Activated T-helper 1 cell treated with Interleukin-2 at 50 U/mL for 16 hours (primary cell): Measurements from ENCODE around the gene RGR.
"Not testable (repeated sequence)": the region's sequence is repeated elsewhere in the genome, so short reads cannot be mapped to it uniquely, and the experiment has no call there.

ENCODE experiments used
- DNase-seq: peaks from one replicate; pipeline ENCODE4 v3.0.0-alpha.2; 2020; ENCODE audit warnings: low read depth

The RGR gene

DNA sequence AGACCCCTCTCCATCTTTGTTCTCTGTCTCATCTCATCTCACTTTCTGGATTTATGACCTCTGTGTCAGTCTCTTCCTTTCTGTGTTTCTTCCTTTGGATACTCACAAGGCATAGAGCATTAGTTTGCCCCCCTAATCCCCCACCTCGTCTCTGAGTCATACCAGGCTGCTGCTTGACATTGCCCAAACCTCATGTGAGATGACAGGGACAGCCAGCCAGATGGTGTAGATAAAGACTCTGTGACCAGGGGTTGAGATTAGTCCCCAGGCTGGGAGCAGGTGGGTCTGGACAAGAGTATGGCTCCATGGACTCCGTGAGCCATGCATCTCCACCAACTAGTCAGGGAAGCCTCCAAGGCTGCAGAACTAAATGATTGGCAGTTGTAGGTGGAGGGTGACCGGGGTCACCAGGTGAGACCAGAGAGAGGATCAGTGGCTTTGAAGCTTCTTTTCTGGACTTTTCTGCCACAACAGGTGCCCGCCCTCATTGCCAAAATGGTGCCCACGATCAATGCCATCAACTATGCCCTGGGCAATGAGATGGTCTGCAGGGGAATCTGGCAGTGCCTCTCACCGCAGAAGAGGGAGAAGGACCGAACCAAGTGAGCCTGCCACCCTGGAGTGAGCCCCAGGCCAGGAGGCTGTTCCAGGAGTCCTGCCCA lies 13.3 kb downstream of the RGR start:
- no peak for DNase-seq

DNA sequence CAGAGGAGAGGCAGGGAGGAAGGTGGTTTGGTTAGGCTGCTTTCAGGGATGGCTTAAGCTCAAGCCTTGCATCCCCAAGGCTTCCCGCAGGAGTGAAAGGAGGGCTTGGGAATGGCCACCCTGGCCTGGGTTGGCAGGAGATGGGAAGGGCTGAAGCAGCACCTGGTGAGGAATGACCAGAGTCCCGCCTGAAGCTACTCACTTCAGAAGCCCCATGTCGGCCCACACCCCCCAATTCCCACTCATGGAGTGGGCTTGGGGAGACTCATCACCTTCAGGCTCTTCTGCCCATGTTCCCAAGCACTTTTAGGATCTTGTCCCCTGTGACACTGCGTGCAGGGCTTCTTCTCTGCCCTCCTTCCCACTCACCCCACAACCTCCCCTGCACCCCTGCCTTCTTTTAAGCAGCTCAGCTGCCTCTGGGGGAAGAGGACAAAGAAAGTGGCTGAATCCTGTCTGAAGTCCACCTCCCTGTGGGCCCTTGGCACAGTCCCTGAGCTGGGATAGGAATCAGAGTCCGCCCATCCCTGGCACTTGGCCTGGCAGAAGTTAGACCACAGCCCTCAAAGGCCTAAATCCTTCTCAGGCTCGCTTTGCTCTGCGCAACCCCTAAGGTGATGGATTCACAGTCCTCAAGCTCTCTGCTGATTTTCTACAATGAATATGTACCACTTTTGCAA lies 16.5 kb downstream of the RGR start:
- DNase-seq: no peak

DNA sequence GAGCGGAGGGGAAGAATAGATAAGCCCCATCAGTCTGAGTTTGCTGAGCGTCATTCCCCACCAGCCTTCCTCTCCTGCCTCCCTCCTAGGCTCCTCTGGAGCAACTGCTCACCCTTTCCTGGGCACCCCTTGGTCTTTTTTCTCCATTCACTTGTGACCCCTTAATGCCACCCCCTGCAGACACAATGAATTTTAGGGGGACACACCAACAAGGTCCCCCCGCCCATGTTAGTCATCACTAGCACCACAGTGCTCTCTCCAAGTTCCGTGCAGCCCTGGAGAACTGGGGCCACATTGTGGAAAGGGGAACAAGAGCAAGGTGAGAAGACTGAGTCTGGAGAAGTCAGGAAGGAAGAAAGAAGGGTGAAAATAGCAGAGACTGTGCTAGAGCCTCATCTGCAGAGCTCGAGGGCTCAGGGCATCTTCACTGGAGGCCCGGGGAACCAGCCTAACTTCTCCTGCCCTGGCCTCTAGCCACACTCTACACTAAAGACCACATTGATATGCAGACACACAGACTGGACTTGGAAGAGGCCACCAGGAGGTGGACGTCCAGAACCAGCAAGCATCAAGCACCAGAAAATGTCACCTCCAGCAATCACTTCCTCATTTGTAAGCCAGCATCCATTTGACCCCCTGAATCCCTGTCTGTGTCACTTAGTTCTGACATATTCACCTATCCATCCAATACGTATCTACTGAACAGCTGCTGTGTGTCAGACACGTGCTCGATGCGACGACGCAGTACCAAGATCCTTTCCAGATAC lies 17.5 kb downstream of the RGR start:
- no peak for DNase-seq

DNA sequence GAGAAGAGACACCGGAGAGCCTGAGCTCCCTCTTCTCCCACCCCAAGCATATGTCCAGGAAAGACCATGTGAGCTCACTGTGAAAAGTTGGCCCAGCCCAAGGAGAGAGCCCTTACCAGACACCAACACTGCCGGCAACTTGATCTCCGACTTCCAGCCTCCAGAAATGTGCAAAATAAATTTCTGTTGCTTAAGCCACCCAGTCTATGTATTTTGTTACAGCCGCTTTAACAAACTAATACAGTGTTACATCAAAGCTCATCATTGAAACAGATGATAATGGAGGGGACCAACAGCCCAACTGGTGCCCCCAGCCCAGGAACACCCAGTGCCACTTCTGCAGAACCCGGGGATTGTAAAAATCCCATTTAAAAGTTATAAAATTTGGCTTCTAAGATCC lies 18.9 kb downstream of the RGR start:
- DNase-seq: no peak

DNA sequence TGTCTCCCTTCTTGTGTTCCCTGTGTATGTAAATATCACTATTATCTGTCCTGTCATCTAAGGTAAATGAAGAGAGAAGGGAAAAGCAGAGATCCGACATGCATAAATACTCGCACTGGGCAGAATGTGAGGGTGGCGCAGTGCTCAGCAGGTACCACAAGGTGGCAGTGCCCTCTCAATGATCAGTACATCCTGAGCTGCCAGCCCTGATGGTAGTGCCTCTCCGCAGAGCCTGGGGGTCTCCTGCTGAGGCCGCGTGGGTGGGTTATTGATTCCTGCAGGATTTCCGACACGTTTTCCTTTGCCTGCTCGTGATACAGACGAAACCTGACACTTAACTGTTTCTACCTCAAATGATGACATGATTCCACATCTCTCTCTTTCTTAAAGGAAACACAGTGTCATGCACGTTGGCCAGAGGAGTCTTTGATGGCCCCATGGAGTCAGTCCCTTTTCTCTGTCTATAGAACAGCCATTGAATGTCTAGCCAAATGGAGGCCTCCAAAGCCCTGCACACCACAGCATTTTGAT lies 19.8 kb downstream of the RGR start:
- DNase-seq: peak; percentile 50

DNA sequence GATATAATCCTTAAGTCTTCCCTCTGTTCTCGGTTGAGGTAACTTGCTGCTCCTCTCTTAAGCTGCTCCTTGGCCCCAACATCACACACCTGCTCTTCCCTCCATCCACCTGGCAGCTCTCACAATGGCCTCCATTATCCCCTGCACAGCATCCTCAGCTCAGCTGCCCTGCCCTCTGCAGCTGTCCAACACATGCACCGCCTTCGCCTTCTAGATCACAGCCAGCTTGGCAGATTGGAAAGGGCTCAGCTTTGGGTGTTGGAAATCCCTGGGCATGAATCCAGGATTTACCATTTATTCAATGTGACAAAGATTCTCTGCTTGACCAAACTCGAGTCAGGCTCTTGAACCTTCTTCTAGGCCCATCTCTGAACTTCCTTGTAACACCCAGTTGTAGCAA lies 20.6 kb downstream of the RGR start:
- no peak for DNase-seq

DNA sequence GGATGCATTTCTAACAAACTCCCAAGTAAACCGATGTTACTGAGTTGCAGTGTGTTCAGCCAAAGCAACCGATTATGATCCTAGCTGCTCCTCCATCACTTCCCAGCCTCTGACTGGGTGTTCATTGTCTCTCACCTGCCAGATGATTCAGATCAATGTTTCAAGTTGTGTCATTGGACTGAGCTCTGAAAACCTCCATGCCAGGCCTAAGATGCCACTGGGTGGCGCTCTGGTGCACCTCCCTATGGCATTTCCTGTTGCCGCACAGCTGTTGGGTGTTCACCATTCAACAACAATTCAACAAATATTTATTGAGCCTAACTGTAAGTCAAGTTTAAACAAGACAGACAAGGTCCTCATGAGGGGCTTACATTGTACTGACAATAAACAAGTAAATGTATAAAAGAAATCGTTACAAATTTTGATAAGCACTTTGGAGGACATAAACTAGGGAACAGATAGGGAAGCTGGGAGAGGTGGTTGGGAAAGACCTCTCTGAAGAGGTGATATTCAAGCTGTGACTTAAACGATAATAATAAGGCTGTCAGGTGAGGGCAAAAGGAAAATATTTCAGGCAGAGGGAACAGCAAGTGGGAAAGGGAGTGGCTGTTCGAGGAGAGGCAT lies 22.8 kb downstream of the RGR start:
- DNase-seq: peak; percentile 45

DNA sequence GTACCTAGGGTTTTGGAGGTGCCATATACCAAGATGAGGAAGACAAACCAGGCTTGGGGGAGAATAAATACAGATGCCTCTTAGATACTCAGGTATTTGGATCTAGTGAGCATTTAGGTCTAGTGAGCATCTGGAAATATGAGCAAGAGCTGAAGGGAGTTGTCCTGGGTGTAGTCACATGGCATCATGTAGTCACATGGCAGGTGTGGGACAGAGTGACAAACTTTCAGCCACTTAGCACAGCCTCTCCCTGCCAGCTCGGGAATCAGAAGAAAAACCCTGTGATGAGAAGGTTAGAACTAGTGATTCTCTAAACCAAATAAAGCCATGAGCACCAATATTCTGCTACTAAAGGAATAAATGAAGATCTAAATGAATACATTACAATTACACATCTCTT lies 24.3 kb downstream of the RGR start:
- DNase-seq: no peak

DNA sequence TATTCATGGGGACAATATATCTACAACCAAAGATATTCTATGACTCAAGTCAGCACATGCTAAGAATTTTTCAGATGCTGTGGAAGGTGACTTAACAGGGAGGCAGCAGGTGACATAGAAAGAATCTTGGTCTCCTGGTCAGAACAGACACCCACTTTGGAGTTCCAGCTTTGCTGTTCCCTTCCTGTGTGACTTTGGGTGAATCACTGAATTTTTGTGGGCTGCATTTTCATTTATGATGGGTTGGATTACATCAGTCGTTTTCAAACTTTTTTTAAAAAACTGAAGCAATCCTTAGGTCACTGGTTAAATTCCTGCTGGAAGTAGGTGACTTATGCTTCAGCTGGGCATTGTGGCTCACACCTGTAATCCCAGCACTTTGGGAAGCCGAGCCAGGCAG lies 24.9 kb downstream of the RGR start:
- no peak for DNase-seq

DNA sequence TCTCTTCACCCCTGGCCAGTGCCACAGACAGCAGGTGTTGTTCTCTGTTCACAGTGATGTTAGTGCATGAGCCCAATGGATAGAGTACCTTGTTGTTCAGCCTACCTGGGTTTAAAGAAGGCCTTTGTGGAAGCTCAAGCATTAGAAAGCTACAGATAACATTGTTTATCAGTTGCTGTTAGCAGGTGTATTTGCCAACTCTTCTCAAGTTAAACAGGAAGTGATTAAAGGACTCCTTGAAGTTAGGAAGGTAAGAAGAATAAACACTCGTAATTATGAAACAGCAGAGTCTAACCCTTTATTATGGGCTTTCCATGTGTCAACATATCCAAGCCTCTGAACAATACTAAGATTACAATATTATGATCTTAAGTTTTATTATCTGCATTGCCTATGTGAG lies 25.9 kb downstream of the RGR start:
- no peak for DNase-seq

DNA sequence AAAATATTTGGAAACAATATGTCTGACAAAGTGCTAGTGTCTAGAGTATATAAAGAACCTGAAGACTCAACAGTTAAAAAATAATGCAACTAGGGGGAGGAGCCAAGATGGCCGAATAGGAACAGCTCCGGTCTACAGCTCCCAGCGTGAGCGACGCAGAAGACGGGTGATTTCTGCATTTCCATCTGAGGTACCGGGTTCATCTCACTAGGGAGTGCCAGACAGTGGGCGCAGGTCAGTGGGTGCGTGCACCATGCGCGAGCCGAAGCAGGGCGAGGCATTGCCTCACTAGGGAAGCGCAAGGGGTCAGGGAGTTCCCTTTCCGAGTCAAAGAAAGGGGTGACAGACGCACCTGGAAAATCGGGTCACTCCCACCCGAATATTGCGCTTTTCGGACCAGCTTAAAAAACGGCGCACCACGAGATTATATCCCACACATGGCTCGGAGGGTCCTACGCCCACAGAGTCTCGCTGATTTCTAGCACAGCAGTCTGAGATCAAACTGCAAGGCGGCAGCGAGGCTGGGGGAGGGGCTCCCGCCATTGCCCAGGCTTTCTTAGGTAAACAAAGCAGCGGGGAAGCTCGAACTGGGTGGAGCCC lies 35.1 kb downstream of the RGR start:
- not testable (repeated sequence) for DNase-seq

DNA sequence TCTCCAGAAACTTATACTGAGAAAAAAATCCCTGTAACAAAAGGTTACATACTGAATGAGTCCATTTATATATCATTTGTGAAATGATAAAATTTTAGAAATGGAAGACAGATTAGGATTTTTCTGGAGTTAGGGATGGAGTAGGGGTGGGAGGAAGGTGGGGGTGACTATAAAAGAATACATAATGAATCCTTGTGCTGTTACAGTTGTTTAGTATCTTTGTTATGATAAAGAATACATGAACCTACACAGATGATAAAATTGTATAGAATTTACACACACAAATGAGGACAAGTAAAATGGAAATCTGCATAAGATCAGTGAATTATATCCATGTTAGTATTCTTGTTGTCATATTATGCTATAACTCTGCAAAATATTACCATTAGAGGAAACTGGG lies 41.8 kb downstream of the RGR start:
- DNase-seq: no peak

DNA sequence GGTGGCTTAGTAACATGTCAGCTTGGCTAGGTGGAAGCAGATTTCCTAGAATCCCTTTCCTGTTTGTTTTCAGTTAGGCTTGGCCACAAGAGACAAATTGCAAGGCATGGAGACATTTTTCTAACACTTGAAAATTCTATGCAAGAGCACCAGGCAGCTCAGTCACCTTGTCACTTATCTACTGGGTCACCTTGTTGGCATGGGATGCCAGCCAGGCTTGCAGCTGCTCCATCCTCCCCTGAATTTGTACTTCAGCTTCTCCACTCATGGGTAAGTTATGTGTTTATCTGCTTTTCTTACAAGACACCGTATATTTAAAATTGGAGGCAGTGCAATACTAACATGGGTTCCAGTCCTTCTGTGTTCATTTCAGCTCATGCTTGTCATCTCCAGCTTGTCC lies 43.3 kb downstream of the RGR start:
- no peak for DNase-seq

DNA sequence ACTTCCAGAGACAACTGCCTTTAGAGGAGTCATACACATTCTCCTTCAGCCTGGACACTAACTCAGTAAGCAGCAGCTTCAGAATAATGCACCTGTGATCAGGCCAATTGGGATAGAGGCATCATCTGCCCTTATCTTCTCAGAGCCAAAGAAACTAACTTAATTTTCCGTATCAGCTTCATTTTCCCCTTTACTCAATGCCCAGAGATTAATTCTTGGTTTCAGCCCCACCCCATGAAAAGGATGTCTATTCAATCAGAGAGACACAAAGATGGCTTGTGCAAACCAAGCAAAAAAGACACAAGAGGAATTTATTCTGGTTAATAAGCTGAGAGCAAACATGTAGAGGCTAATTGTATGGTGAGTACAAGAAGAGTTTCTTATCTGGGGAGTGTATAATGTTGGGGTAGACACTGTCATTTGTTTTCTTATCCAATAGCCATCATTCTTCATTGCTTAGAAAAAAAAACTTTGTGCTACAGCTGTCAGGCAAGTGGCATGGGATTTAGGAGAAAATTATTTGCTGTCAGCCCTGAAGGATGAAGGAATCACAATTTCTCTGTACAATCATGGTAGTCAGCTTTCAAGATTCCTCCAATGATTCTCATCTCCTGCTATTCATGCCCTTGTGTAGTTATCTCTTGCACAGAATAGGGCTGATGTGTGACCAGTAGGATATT lies 44.8 kb downstream of the RGR start:
- DNase-seq: no peak

DNA sequence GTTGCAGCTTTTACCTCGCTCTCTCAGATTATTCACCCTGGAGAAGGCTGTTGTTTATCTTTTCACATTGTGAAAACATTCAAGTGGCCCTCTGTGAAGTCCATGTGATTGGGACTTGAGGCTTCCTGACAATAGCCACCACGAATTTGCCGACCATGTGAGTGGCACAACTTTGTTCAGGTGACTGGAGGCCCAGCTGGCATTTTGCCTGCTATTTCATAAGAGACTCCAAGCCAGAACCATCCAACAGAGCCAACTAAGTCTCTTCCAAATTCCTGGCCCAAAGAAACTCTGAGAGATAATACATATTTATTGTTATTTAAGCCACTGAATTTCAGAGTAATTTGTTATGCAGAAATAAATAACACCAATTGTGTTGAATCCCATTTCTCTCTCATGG lies 45.4 kb downstream of the RGR start:
- DNase-seq: no peak

DNA sequence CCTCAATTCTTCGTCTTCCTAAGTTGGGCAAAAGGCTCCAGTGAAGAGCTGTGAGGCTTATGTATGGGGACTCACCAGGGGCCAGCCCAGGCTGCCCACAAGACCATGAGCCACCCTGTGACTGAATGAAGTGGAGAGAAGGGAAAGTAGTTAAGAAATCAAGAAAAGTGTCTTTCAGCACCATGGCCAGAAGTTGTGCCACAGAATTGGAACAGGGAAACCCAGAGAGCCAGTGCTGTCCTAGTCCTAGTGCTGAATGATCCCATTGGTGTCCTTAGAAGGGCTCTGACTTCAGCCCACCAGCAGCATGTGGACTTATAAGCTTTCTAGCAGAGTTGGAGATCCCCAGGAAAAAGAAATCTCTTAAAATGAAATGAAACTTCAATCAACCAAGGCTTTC lies 46.5 kb downstream of the RGR start:
- no peak for DNase-seq

DNA sequence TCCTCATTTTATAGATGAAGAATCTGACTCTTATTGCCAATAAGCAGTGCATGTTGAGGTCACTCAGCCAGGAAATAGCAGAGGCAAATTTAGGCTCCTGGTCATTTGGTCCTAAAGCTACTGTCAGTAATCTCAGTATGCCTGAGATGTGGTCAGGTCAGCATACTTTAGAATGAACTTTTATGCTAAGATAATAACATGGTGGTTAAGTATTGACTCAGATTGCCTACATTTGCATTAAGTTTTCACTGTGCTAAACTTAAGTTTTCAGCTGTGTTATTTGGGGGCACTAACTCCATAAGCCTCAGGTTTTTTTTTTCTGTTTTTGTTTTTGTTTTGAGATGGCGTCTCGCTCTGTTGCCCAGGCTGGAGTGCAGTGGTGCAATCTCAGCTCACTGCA lies 47.6 kb downstream of the RGR start:
- no peak for DNase-seq

DNA sequence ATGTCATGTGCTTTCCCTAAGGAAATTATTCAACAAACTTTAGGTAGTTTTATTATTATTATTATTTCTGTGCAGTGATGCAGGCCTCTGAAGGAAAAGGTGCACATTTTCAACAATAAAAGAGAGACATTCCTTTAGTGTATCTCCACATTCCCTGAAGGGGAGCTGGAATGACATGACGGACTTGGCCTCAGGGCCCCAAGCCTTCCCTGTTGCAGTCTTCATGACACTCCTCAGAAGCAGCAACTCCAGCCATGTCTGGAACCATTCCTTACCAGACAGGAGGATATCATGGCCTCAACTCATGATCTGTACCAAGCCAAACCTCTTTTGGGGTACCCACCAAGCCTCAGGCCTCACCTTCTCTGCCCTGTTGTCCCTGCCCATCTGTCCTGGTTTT lies 48.3 kb downstream of the RGR start:
- no peak for DNase-seq

DNA sequence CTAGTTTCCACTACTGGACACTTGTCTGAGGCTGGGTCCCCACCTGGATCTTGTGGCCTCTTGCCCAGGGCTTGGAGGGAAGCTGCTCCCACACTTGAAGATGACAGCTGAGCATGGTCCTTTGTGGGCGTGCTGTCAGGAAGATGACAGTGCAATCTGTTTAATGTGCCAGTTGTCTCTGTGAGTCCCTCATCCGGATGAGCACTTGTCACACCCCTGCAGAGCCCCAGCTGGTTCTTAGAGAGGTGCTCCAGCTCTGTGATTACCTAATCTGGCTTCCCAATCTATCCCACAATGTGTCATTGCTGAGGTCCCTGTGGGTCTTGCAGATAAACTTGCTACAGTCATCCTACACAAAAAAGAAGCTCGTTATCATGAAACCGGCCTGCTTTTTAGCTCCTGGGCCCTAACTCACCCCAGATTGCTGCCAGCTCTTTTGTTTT lies 48.7 kb downstream of the RGR start:
- DNase-seq: no peak

DNA sequence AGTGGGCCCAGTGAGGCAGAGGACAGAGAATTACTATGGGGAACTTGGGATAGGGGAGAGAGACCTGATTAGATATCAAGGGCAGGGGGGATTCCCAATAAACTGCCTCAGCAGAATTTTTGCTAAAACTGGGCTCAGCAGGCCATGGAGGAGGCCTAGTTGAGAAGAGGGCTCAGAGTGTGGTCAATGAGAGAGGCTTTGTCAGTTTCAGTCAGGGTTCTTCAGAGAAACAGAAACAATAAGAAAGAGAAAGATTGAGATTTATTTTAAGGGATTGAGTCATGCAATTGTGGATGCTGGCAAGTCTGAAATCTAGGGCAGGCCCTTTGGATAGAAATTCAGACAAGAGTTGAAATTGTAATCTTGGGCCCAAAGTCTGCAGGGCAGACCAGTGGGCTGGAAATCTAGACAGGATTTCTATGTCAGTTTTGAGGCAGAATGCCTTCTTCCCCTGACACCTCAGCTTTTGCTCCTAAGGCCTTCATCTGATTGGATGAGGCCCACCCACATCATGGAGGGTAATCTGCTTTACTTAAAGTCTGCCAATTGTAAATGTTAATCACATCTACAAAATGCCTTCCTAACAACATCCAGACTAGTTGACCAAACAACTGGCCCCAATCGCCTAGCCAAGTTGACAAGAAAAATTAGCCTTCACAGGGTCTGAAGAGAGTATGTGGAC lies 50.1 kb downstream of the RGR start:
- DNase-seq: no peak
